Measurements from ENCODE around the gene TRIM42.

Gene TRIM42

GRCh38 chr3:140630866-140631265 lies 47.0 kb upstream of the TRIM42 start:
- Histone ChIP-seq H2AFZ (ENCODE audit: low read length) (no peak overlapping the region), H4K91ac (ENCODE audit: low read depth, low read length, poor library complexity) (no peak overlapping the region), H3K9ac (ENCODE audit: low read depth, low read length, poor library complexity) (no peak overlapping the region), H3K4me3 (ENCODE audit: low read length in 2 of 2) (no peak overlapping the region), H3K79me1 (ENCODE audit: low read depth, low read length) (no peaks in the 10 kb centered on the region), H3K27ac (replicated peaks; ENCODE audit: low read length) (no peak overlapping the region), H3K9me3 (replicated peaks in 1 of 2; ENCODE audit: control insufficient read depth in 2 of 2, insufficient read depth in 1 of 2, low read depth in 1 of 2, low read length in 2 of 2) (no peaks in the 10 kb centered on the region), H4K8ac (ENCODE audit: low read depth, low read length) (no peak overlapping the region), H2BK15ac (ENCODE audit: low read length) (no peak overlapping the region), H3K18ac (ENCODE audit: low read length) (no peak overlapping the region), H3K4ac (ENCODE audit: low read length) (no peak overlapping the region), H2BK5ac (ENCODE audit: low read length) (no peak overlapping the region), H2BK120ac (ENCODE audit: low read depth, low read length) (no peak overlapping the region), H3K14ac (ENCODE audit: low read length) (no peak overlapping the region), H3K36me3 (replicated peaks in 1 of 2; ENCODE audit: control insufficient read depth in 2 of 2, insufficient read depth in 2 of 2, low read length in 2 of 2) (no peaks in the 10 kb centered on the region), H2BK12ac (ENCODE audit: low read length) (no peak overlapping the region), H3K27me3 (ENCODE audit: control insufficient read depth in 3 of 3, insufficient read depth in 3 of 3, low read depth in 1 of 3, low read length in 3 of 3) (no peaks in the 10 kb centered on the region), H3K4me1 (ENCODE audit: control insufficient read depth in 2 of 2, insufficient read depth in 1 of 2, low read depth in 1 of 2, low read length in 2 of 2) (no peaks in the 10 kb centered on the region), H3K23ac (ENCODE audit: low read depth, low read length, poor library complexity) (no peak overlapping the region), H2AK5ac (ENCODE audit: low read depth, low read length) (no peak overlapping the region), H3K4me2 (ENCODE audit: insufficient read depth, low read length, poor library complexity, severe bottlenecking) (no peak overlapping the region)
- DNase-seq (ENCODE audit: low spot score) = no peak

DNA sequence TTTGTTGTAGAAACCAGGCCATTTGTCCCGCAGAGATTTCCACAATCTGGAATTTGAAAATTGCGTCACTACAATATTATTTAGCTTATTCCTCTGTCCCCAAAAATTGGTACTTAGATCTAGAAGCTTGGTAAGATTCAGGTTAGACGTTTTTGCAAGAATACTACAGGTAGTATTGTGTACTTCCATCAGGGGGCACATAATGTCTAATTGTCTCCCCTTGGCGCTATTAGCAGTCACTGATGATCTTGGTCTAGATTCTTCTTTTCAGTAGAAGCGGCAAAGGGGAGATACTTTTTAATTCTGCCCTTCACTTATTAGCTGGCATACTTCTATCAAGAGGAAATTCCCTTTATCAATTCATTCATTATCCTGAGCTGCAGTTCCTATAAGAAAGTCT lies 42.6 kb upstream of the TRIM42 start:
- Histone ChIP-seq H3K36me3 (replicated peaks in 1 of 2; ENCODE audit: control insufficient read depth in 2 of 2, insufficient read depth in 2 of 2, low read length in 2 of 2) (no peaks in the 10 kb centered on the region), H3K27me3 (ENCODE audit: control insufficient read depth in 3 of 3, insufficient read depth in 3 of 3, low read depth in 1 of 3, low read length in 3 of 3) (no peaks in the 10 kb centered on the region), H3K4me3 (ENCODE audit: low read length in 2 of 2) (no peak overlapping the region), H4K8ac (ENCODE audit: low read depth, low read length) (no peak overlapping the region), H2AFZ (ENCODE audit: low read length) (no peak overlapping the region), H3K14ac (ENCODE audit: low read length) (no peak overlapping the region), H3K18ac (ENCODE audit: low read length) (no peak overlapping the region), H2BK5ac (ENCODE audit: low read length) (no peak overlapping the region), H4K91ac (ENCODE audit: low read depth, low read length, poor library complexity) (no peak overlapping the region), H3K27ac (replicated peaks; ENCODE audit: low read length) (no peak overlapping the region), H3K79me1 (ENCODE audit: low read depth, low read length) (no peaks in the 10 kb centered on the region), H2AK5ac (ENCODE audit: low read depth, low read length) (no peak overlapping the region), H2BK120ac (ENCODE audit: low read depth, low read length) (no peak overlapping the region), H3K4me2 (ENCODE audit: insufficient read depth, low read length, poor library complexity, severe bottlenecking) (no peak overlapping the region), H3K9me3 (replicated peaks in 1 of 2; ENCODE audit: control insufficient read depth in 2 of 2, insufficient read depth in 1 of 2, low read depth in 1 of 2, low read length in 2 of 2) (no peaks in the 10 kb centered on the region), H3K23ac (ENCODE audit: low read depth, low read length, poor library complexity) (no peak overlapping the region), H3K9ac (ENCODE audit: low read depth, low read length, poor library complexity) (no peak overlapping the region), H3K4me1 (ENCODE audit: control insufficient read depth in 2 of 2, insufficient read depth in 1 of 2, low read depth in 1 of 2, low read length in 2 of 2) (no peaks in the 10 kb centered on the region), H3K4ac (ENCODE audit: low read length) (no peak overlapping the region), H2BK12ac (ENCODE audit: low read length) (no peak overlapping the region), H2BK15ac (ENCODE audit: low read length) (no peak overlapping the region)
- DNase-seq (ENCODE audit: low spot score) = no peak
- WGBS, 2 donors (ENCODE audit: extremely low coverage in 2 of 2, insufficient read length in 2 of 2, insufficient replicate concordance in 1 of 2) = no CpG with 5 or more reads among the region's 5 CpGs

- H2AK5ac ChIP-seq (ENCODE audit: low read depth, low read length) = no peak overlapping the region
- WGBS, 2 donors (ENCODE audit: extremely low coverage in 2 of 2, insufficient read length in 2 of 2, insufficient replicate concordance in 1 of 2) = no CpG with 5 or more reads among the region's 6 CpGs
- DNase-seq (ENCODE audit: low spot score) = no peak
- no peak overlapping the region for H3K14ac ChIP-seq (ENCODE audit: low read length)
- no peaks in the 10 kb centered on the region for H3K9me3 ChIP-seq (replicated peaks in 1 of 2; ENCODE audit: control insufficient read depth in 2 of 2, insufficient read depth in 1 of 2, low read depth in 1 of 2, low read length in 2 of 2)
- no peak overlapping the region for H3K4ac ChIP-seq (ENCODE audit: low read length)
- no peak overlapping the region for H4K91ac ChIP-seq (ENCODE audit: low read depth, low read length, poor library complexity)
- H2BK120ac ChIP-seq (ENCODE audit: low read depth, low read length) = no peak overlapping the region
- no peaks in the 10 kb centered on the region for H3K36me3 ChIP-seq (replicated peaks in 1 of 2; ENCODE audit: control insufficient read depth in 2 of 2, insufficient read depth in 2 of 2, low read length in 2 of 2)
- no peak overlapping the region for H4K8ac ChIP-seq (ENCODE audit: low read depth, low read length)
- H3K9ac ChIP-seq (ENCODE audit: low read depth, low read length, poor library complexity) = no peak overlapping the region
- H3K79me1 ChIP-seq (ENCODE audit: low read depth, low read length) = no peaks in the 10 kb centered on the region
- H3K4me2 ChIP-seq (ENCODE audit: insufficient read depth, low read length, poor library complexity, severe bottlenecking) = no peak overlapping the region
- no peak overlapping the region for H2AFZ ChIP-seq (ENCODE audit: low read length)
- no peaks in the 10 kb centered on the region for H3K27me3 ChIP-seq (ENCODE audit: control insufficient read depth in 3 of 3, insufficient read depth in 3 of 3, low read depth in 1 of 3, low read length in 3 of 3)
- H3K18ac ChIP-seq (ENCODE audit: low read length) = no peak overlapping the region
- no peak overlapping the region for H2BK5ac ChIP-seq (ENCODE audit: low read length)
- H3K4me3 ChIP-seq (ENCODE audit: low read length in 2 of 2) = no peak overlapping the region
- H3K4me1 ChIP-seq (ENCODE audit: control insufficient read depth in 2 of 2, insufficient read depth in 1 of 2, low read depth in 1 of 2, low read length in 2 of 2) = no peaks in the 10 kb centered on the region
- no peak overlapping the region for H2BK15ac ChIP-seq (ENCODE audit: low read length)
- H3K23ac ChIP-seq (ENCODE audit: low read depth, low read length, poor library complexity) = no peak overlapping the region
- no peak overlapping the region for H2BK12ac ChIP-seq (ENCODE audit: low read length)
- no peak overlapping the region for H3K27ac ChIP-seq (replicated peaks; ENCODE audit: low read length)
Measured at GRCh38 chr3:140636406-140637138, 41.3 kb upstream of the TRIM42 start.

- no peak overlapping the region for H3K27ac ChIP-seq (replicated peaks; ENCODE audit: low read length)
- no peak for DNase-seq (ENCODE audit: low spot score)
- no peaks in the 10 kb centered on the region for H3K27me3 ChIP-seq (ENCODE audit: control insufficient read depth in 3 of 3, insufficient read depth in 3 of 3, low read depth in 1 of 3, low read length in 3 of 3)
- H2AK5ac ChIP-seq (ENCODE audit: low read depth, low read length) = no peak overlapping the region
- H3K23ac ChIP-seq (ENCODE audit: low read depth, low read length, poor library complexity) = no peak overlapping the region
- no peaks in the 10 kb centered on the region for H3K4me1 ChIP-seq (ENCODE audit: control insufficient read depth in 2 of 2, insufficient read depth in 1 of 2, low read depth in 1 of 2, low read length in 2 of 2)
- H4K8ac ChIP-seq (ENCODE audit: low read depth, low read length) = no peak overlapping the region
- H3K36me3 ChIP-seq (replicated peaks in 1 of 2; ENCODE audit: control insufficient read depth in 2 of 2, insufficient read depth in 2 of 2, low read length in 2 of 2) = no peaks in the 10 kb centered on the region
- H3K79me1 ChIP-seq (ENCODE audit: low read depth, low read length) = no peaks in the 10 kb centered on the region
- no peak overlapping the region for H3K4ac ChIP-seq (ENCODE audit: low read length)
- no peak overlapping the region for H3K4me3 ChIP-seq (ENCODE audit: low read length in 2 of 2)
- no peak overlapping the region for H3K9ac ChIP-seq (ENCODE audit: low read depth, low read length, poor library complexity)
- H3K18ac ChIP-seq (ENCODE audit: low read length) = no peak overlapping the region
- H3K4me2 ChIP-seq (ENCODE audit: insufficient read depth, low read length, poor library complexity, severe bottlenecking) = no peak overlapping the region
- H2BK5ac ChIP-seq (ENCODE audit: low read length) = no peak overlapping the region
- WGBS, 2 donors (ENCODE audit: extremely low coverage in 2 of 2, insufficient read length in 2 of 2, insufficient replicate concordance in 1 of 2) = no CpG with 5 or more reads among the region's 23 CpGs
- peaks cover 0 to 2% of the 10 kb centered on the region in 2 donors for H3K9me3 ChIP-seq (replicated peaks in 1 of 2; ENCODE audit: control insufficient read depth in 2 of 2, insufficient read depth in 1 of 2, low read depth in 1 of 2, low read length in 2 of 2)
- H2BK15ac ChIP-seq (ENCODE audit: low read length) = no peak overlapping the region
- H2BK120ac ChIP-seq (ENCODE audit: low read depth, low read length) = no peak overlapping the region
- no peak overlapping the region for H4K91ac ChIP-seq (ENCODE audit: low read depth, low read length, poor library complexity)
- no peak overlapping the region for H2AFZ ChIP-seq (ENCODE audit: low read length)
- no peak overlapping the region for H2BK12ac ChIP-seq (ENCODE audit: low read length)
- H3K14ac ChIP-seq (ENCODE audit: low read length) = no peak overlapping the region
Measured at GRCh38 chr3:140651287-140651686, 26.6 kb upstream of the TRIM42 start.
